Ishikawa (cell line): ENCODE data around the gene ADGRF3.

Source experiments
- CEBPB ChIP-seq: IDR thresholded peaks from 2 replicates; pipeline ENCODE4 v1.6.1; 2012
- CREB1 ChIP-seq: IDR thresholded peaks from 2 replicates; pipeline ENCODE4 v1.6.1; 2012; ENCODE audit warnings: low read depth
- EGR1 ChIP-seq: IDR thresholded peaks from 2 replicates; pipeline ENCODE4 v1.6.1; 2012
- EP300 ChIP-seq: IDR thresholded peaks from 2 replicates; pipeline ENCODE4 v1.6.1; 2012; ENCODE audit warnings: borderline replicate concordance
- FOXM1 ChIP-seq: IDR thresholded peaks from 2 replicates; pipeline ENCODE4 v1.6.1; 2012; ENCODE audit warnings: low read depth, borderline replicate concordance
- MAX ChIP-seq: IDR thresholded peaks from 2 replicates; pipeline ENCODE4 v1.6.1; 2012
- NFIC ChIP-seq: IDR thresholded peaks from 2 replicates; pipeline ENCODE4 v1.6.1; 2012
- RAD21 ChIP-seq: IDR thresholded peaks from 2 replicates; pipeline ENCODE4 v1.6.1; 2012; ENCODE audit warnings: low read depth
- REST ChIP-seq: IDR thresholded peaks from 2 replicates; pipeline ENCODE4 v1.6.1; 2012; ENCODE audit warnings: low read depth, mild to moderate bottlenecking
- TAF1 ChIP-seq: IDR thresholded peaks from 2 replicates; pipeline ENCODE4 v1.6.1; 2012; ENCODE audit warnings: low read depth, mild to moderate bottlenecking
- TCF12 ChIP-seq: IDR thresholded peaks from 2 replicates; pipeline ENCODE4 v1.6.1; 2012; ENCODE audit warnings: low read depth
- TEAD4 ChIP-seq: IDR thresholded peaks from 2 replicates; pipeline ENCODE4 v1.6.1; 2012
- USF1 ChIP-seq: IDR thresholded peaks from 2 replicates; pipeline ENCODE4 v1.6.1; 2012
- YY1 ChIP-seq: IDR thresholded peaks from 2 replicates; pipeline ENCODE4 v1.6.1; 2012; ENCODE audit warnings: low read depth
- ZBTB7A ChIP-seq: IDR thresholded peaks from 2 replicates; pipeline ENCODE4 v1.6.1; 2012; ENCODE audit warnings: low read depth

Gene ADGRF3

GRCh38 chr2:26270373-26270772 lies 76.2 kb downstream of the ADGRF3 start:
- TF ChIP-seq FOXM1 (no peak), MAX (no peak), CEBPB (no peak), EP300 (no peak), ZBTB7A (no peak), TEAD4 (no peak), NFIC (no peak), REST (no peak), TCF12 (no peak), EGR1 (no peak), TAF1 (no peak), USF1 (no peak), YY1 (no peak), RAD21 (no peak), CREB1 (no peak)

GRCh38 chr2:26269571-26270158 lies 76.9 kb downstream of the ADGRF3 start:
- no peak for TF ChIP-seq TEAD4
- TF ChIP-seq EP300: no peak
- TF ChIP-seq TAF1: no peak
- TF ChIP-seq CREB1: no peak
- no peak for TF ChIP-seq TCF12
- no peak for TF ChIP-seq EGR1
- TF ChIP-seq MAX: no peak
- no peak for TF ChIP-seq YY1
- TF ChIP-seq USF1: no peak
- TF ChIP-seq ZBTB7A: no peak
- no peak for TF ChIP-seq REST
- no peak for TF ChIP-seq FOXM1

- no peak for TF ChIP-seq EGR1
- TF ChIP-seq YY1: no peak
- no peak for TF ChIP-seq REST
- no peak for TF ChIP-seq ZBTB7A
- TF ChIP-seq FOXM1: no peak
- no peak for TF ChIP-seq RAD21
- no peak for TF ChIP-seq MAX
- no peak for TF ChIP-seq USF1
- TF ChIP-seq TEAD4: no peak
- TF ChIP-seq TCF12: no peak
- no peak for TF ChIP-seq NFIC
- no peak for TF ChIP-seq CREB1
- no peak for TF ChIP-seq CEBPB
- TF ChIP-seq TAF1: no peak
- TF ChIP-seq EP300: no peak
These were observed 78.4 kb downstream of the ADGRF3 start for GRCh38 chr2:26268213-26268612.
